Measurements from ENCODE around the gene NRM.

NRM gene

DNA sequence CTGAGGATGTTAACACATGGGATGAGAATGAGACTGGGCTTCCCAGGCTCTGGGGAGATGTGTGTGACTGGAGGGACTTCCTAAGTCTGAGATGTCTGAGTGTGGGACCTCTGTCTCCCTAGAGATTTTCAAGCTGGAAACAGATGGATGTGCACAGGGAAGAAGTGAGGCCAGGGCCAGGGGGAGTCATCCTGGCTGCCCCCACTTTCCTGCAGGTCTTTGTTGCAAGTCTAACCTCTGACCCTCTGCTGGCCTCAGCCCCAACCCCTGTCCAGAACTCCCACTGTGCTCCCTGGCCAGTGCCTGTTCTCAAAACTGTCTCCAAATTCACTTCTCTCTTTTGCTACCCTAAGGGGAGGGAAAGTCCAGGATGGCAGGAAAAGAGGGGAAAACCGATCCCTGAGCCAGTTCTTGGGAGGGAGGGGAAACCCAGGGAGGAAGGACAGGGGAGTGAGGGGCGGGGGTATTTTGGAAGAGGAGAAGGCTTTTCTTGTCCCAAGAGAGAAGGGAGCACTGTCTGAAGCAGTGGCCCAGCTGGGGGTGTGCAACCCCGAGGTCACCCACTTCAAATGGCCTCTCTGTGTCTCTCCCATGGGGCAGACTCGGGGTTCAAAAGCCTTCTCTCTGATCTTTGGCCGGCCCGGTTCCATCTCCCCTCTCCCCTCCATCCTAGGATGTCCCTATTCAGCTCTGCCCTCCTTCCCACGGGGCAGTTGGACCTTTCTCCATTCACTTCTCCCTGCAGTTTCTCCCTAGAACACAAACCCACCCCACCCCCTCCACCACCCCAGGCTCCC is 7.4 kb downstream of the NRM start:
- Histone ChIP-seq H3K27ac (replicated peaks) (peak overlapping the region; percentile 94), H3K27me3 (ENCODE audit: insufficient read depth, poor library complexity, severe bottlenecking) (no peaks in the 10 kb centered on the region), H3K4me3 (replicated peaks; ENCODE audit: insufficient read depth, low read length) (peak overlapping the region; percentile 60)
- peak; percentile 38; the same call in 1 of the 2 replicates for TF ChIP-seq SPI1 (IDR thresholded peaks at IDR 0.05; ENCODE audit: borderline replicate concordance, low read depth)
- no peak for TF ChIP-seq POLR2AphosphoS5 (IDR thresholded peaks at IDR 0.05; ENCODE audit: low read depth)
- TF ChIP-seq, protein P1, sequence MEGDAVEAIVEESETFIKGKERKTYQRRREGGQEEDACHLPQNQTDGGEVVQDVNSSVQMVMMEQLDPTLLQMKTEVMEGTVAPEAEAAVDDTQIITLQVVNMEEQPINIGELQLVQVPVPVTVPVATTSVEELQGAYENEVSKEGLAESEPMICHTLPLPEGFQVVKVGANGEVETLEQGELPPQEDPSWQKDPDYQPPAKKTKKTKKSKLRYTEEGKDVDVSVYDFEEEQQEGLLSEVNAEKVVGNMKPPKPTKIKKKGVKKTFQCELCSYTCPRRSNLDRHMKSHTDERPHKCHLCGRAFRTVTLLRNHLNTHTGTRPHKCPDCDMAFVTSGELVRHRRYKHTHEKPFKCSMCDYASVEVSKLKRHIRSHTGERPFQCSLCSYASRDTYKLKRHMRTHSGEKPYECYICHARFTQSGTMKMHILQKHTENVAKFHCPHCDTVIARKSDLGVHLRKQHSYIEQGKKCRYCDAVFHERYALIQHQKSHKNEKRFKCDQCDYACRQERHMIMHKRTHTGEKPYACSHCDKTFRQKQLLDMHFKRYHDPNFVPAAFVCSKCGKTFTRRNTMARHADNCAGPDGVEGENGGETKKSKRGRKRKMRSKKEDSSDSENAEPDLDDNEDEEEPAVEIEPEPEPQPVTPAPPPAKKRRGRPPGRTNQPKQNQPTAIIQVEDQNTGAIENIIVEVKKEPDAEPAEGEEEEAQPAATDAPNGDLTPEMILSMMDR (IDR thresholded peaks at IDR 0.05; ENCODE audit: insufficient read depth, low read length): no peak
- DNase-seq (ENCODE audit: low read depth in 1 of 2, low spot score in 1 of 2): no peak

DNA sequence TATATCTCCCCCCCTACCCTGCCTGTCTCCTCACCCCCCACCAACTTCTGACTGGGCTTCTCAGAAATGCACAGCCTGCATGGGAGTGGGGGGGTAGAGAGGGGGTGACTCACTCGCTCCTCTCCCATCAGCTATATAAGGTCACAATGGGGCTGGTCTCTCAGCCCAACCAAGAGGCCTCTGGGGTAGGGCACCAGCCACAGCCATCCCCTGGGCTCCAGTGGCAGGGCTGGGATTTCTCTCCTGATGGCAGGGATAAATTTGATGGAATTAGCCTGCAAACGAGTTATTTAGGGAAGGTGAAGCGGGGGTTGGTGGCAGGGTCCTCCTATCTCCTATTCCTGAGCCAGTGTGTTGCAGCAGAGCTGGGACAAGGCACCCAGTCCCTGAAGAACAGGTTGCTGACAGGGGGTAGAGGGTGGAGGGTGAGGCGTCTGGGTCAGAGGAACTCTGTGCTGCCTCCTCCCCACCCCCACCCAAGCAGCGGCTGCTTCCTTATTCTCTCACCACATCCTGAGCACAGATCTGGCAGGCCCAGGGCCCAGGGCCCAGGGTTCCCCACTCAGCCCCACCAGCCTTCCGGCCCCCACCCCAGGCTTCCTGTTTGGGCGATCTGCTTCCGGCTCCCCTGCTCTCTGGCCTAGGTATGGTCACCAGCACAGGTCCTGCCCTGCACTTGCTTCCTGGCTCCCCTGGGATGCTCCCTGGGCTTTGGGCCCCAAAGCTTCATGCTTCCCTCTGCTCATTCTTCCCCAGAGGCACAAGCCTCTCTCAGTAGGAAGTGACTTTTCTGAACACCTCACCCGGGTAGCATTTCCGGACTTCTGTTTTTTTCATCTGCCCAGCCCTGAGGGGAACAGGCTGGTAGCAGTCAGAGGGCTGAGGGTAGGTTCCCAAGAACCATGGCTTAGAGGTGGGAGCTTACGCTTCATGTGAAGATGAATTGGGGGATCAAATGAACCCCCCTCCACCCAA is 8.4 kb downstream of the NRM start:
- DNase-seq (ENCODE audit: low read depth in 1 of 2, low spot score in 1 of 2): peak; percentile 96 to 99
- H3K4me3 ChIP-seq (replicated peaks; ENCODE audit: insufficient read depth, low read length): peak overlapping the region; percentile 60
- peak overlapping the region; percentile 94 for H3K27ac ChIP-seq (replicated peaks)
- TF ChIP-seq GABPA (IDR thresholded peaks at IDR 0.05; ENCODE audit: low read depth) (peak; percentile 85), POLR2AphosphoS5 (IDR thresholded peaks at IDR 0.05; ENCODE audit: low read depth) (peak; percentile 99), SPI1 (IDR thresholded peaks at IDR 0.05; ENCODE audit: borderline replicate concordance, low read depth) (peak; percentile 80)
- TF ChIP-seq, protein P2, sequence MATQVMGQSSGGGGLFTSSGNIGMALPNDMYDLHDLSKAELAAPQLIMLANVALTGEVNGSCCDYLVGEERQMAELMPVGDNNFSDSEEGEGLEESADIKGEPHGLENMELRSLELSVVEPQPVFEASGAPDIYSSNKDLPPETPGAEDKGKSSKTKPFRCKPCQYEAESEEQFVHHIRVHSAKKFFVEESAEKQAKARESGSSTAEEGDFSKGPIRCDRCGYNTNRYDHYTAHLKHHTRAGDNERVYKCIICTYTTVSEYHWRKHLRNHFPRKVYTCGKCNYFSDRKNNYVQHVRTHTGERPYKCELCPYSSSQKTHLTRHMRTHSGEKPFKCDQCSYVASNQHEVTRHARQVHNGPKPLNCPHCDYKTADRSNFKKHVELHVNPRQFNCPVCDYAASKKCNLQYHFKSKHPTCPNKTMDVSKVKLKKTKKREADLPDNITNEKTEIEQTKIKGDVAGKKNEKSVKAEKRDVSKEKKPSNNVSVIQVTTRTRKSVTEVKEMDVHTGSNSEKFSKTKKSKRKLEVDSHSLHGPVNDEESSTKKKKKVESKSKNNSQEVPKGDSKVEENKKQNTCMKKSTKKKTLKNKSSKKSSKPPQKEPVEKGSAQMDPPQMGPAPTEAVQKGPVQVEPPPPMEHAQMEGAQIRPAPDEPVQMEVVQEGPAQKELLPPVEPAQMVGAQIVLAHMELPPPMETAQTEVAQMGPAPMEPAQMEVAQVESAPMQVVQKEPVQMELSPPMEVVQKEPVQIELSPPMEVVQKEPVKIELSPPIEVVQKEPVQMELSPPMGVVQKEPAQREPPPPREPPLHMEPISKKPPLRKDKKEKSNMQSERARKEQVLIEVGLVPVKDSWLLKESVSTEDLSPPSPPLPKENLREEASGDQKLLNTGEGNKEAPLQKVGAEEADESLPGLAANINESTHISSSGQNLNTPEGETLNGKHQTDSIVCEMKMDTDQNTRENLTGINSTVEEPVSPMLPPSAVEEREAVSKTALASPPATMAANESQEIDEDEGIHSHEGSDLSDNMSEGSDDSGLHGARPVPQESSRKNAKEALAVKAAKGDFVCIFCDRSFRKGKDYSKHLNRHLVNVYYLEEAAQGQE (IDR thresholded peaks at IDR 0.05; ENCODE audit: insufficient replicate concordance, low read depth): peak; percentile 63
- TF ChIP-seq, protein P1 (IDR thresholded peaks at IDR 0.05; ENCODE audit: insufficient read depth, low read length): no peak
- H3K27me3 ChIP-seq (ENCODE audit: insufficient read depth, poor library complexity, severe bottlenecking): no peaks in the 10 kb centered on the region

DNA sequence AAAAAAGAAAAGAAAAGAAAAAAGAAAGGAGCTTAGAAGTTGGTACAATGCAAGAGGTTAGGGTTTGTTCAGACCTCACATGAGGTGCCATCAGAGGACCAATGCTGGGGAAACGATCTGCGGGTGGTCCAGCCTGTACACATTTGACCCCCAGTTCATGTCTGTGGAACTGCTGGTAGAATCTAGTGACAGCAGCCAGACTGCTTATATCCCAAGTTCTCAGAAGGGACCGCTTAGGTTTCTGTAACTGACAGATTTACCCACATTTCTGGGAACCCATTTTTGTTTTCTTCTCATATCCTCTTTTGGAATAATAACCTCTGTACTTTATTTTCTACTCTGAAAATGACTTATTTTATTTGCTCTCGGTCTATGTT is 9.0 kb downstream of the NRM start:
- Histone ChIP-seq H3K4me3 (replicated peaks; ENCODE audit: insufficient read depth, low read length) (peak overlapping the region; percentile 60), H3K27me3 (ENCODE audit: insufficient read depth, poor library complexity, severe bottlenecking) (no peaks in the 10 kb centered on the region), H3K27ac (replicated peaks) (peak overlapping the region; percentile 94)
- DNase-seq (ENCODE audit: low read depth in 1 of 2, low spot score in 1 of 2): no peak
- TF ChIP-seq, protein P1 (IDR thresholded peaks at IDR 0.05; ENCODE audit: insufficient read depth, low read length): no peak
- TF ChIP-seq GABPA (IDR thresholded peaks at IDR 0.05; ENCODE audit: low read depth) (no peak), POLR2AphosphoS5 (IDR thresholded peaks at IDR 0.05; ENCODE audit: low read depth) (no peak), SPI1 (IDR thresholded peaks at IDR 0.05; ENCODE audit: borderline replicate concordance, low read depth) (no peak)
- TF ChIP-seq, protein P2 (IDR thresholded peaks at IDR 0.05; ENCODE audit: insufficient replicate concordance, low read depth): no peak
